Endodermal cell (in vitro differentiated cells): ENCODE measurements around the gene RCOR1. TPM values are rescaled to one million over a fixed set of nuclear protein-coding genes. Genes with fewer than 3 reads are reported as not detected.

Experiments used
- DNase-seq: peaks from one replicate; pipeline ENCODE4 v3.0.0-alpha.2; 2017
- H3K27ac ChIP-seq: 2 replicates; pipeline ENCODE4 v1.5.1; 2013; ENCODE audit warnings: mild to moderate bottlenecking, low read depth, low read length, moderate library complexity
- H3K27me3 ChIP-seq: 2 replicates; pipeline ENCODE4 v1.6.1; 2013; ENCODE audit warnings: mild to moderate bottlenecking, low read length, moderate library complexity; ENCODE audit not compliant: insufficient read depth, control insufficient read depth, poor library complexity, severe bottlenecking
- H3K36me3 ChIP-seq: 2 replicates; pipeline ENCODE4 v1.7.0; 2013; ENCODE audit warnings: mild to moderate bottlenecking, low read length, moderate library complexity; ENCODE audit not compliant: control insufficient read depth, insufficient read depth
- H3K4me1 ChIP-seq: one replicate; pipeline ENCODE4 v1.7.0; 2013; ENCODE audit warnings: low read length; ENCODE audit not compliant: control insufficient read depth, insufficient read depth
- H3K4me3 ChIP-seq: 2 replicates; pipeline ENCODE4 v1.5.1; 2013; ENCODE audit warnings: mild to moderate bottlenecking, low read length, moderate library complexity
- H3K9ac ChIP-seq: 2 replicates; pipeline ENCODE4 v1.6.1; 2013; ENCODE audit warnings: mild to moderate bottlenecking, low read length, moderate library complexity; ENCODE audit not compliant: poor library complexity, severe bottlenecking; ENCODE audit errors: extremely low read depth
- H3K9me3 ChIP-seq: 2 replicates; pipeline ENCODE4 v1.6.1; 2013; ENCODE audit warnings: mild to moderate bottlenecking, low read length, moderate library complexity; ENCODE audit not compliant: control insufficient read depth
- H3K27ac Mint-ChIP-seq: 2 replicates; pipeline ENCODE4 v1.8.0; 2020; ENCODE audit warnings: mixed read lengths
- H3K27me3 Mint-ChIP-seq: 2 replicates; pipeline ENCODE4 v1.8.0; 2021; ENCODE audit warnings: mild to moderate bottlenecking, mixed read lengths; ENCODE audit not compliant: insufficient read depth
- H3K36me3 Mint-ChIP-seq: 2 replicates; pipeline ENCODE4 v1.8.0; 2020; ENCODE audit warnings: low read depth, mixed read lengths
- H3K4me1 Mint-ChIP-seq: 2 replicates; pipeline ENCODE4 v1.8.0; 2020; ENCODE audit warnings: mixed read lengths
- H3K4me3 Mint-ChIP-seq: 2 replicates; pipeline ENCODE4 v1.8.0; 2020; ENCODE audit warnings: mild to moderate bottlenecking, moderate library complexity, mixed read lengths
- H3K9me3 Mint-ChIP-seq: 2 replicates; pipeline ENCODE4 v1.8.0; 2020; ENCODE audit warnings: mild to moderate bottlenecking, mixed read lengths
- WGBS, 2 experiments: methylation state at CpG; one replicate each; pipeline versions ENCODE4 v1.1.5 to v1.1.7; 2013; ENCODE audit warnings: missing lambda C conversion rate in 2 of 2, mixed read lengths in 1 of 2; ENCODE audit not compliant: insufficient coverage in 1 of 2, insufficient read length in 1 of 2; 5-methylcytosine and 5-hydroxymethylcytosine counted together
- total RNA-seq, 2 donors: library from RNA; stranded (reverse); fragmentation: NEBNext Ultra II Directional in 1 of 2; extraction: Animal tissue kit (Norgen Biotek cat#: 25700) in 1 of 2; gene quantifications; 2 replicates in 1 of 2; 3 replicates in 1 of 2; pipeline ENCODE4 v1.2.1, GENCODE V29; 2021
- TF ChIP-seq, protein P1 (sequence below): fragments of 200-600 bp; sonication (generic); conservative IDR thresholded peaks from 2 replicates; pipeline ENCODE4 v1.5.0; 2021; ENCODE audit warnings: antibody characterized with exemption, mild to moderate bottlenecking

The RCOR1 gene
- total RNA-seq, 2 donors from 2014 or later, result 30.3 to 31.5 TPM

DNA sequence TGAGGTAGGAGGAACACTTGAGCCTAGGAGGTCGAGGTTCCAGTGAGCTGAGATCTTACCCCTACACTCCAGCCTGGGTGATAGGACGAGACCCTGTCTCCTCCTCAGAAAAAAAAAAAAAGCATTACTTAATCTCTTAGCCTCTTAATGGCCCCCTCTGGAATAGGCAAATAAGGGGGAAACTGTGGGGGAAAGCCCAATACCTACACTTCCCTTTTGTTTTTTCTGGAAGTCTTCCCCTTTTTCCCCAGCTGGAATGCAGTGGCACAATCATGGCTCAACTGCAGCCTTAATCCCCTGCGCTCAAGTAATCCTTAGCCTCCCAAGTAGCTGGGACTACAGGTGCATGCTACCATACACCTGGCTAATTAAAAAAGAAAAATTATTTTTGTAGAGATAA lies 32.2 kb downstream of the RCOR1 start:
- H3K27ac ChIP-seq, result no peak overlapping the region
- no peak overlapping the region for H3K9ac ChIP-seq
- TF ChIP-seq, protein P1, sequence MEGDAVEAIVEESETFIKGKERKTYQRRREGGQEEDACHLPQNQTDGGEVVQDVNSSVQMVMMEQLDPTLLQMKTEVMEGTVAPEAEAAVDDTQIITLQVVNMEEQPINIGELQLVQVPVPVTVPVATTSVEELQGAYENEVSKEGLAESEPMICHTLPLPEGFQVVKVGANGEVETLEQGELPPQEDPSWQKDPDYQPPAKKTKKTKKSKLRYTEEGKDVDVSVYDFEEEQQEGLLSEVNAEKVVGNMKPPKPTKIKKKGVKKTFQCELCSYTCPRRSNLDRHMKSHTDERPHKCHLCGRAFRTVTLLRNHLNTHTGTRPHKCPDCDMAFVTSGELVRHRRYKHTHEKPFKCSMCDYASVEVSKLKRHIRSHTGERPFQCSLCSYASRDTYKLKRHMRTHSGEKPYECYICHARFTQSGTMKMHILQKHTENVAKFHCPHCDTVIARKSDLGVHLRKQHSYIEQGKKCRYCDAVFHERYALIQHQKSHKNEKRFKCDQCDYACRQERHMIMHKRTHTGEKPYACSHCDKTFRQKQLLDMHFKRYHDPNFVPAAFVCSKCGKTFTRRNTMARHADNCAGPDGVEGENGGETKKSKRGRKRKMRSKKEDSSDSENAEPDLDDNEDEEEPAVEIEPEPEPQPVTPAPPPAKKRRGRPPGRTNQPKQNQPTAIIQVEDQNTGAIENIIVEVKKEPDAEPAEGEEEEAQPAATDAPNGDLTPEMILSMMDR, result no peak
- H3K4me1 Mint-ChIP-seq, result peaks cover 22% of the 10 kb centered on the region
- WGBS, 2 experiments, result 93% methylated on average over 3 of the region's 3 CpGs; no CpG with 5 or more reads in 1 of the 2 experiments
- H3K36me3 Mint-ChIP-seq, result peaks cover 15% of the 10 kb centered on the region
- no peak for DNase-seq
- H3K36me3 ChIP-seq, result peaks cover 3% of the 10 kb centered on the region
- H3K4me3 Mint-ChIP-seq, result no peak overlapping the region
- H3K27me3 Mint-ChIP-seq, result no peaks in the 10 kb centered on the region
- peaks cover 3% of the 10 kb centered on the region for H3K4me1 ChIP-seq
- no peak overlapping the region for H3K4me3 ChIP-seq
- H3K27me3 ChIP-seq, result no peaks in the 10 kb centered on the region
- no peak overlapping the region for H3K27ac Mint-ChIP-seq
- no peaks in the 10 kb centered on the region for H3K9me3 ChIP-seq
- no peaks in the 10 kb centered on the region for H3K9me3 Mint-ChIP-seq

DNA sequence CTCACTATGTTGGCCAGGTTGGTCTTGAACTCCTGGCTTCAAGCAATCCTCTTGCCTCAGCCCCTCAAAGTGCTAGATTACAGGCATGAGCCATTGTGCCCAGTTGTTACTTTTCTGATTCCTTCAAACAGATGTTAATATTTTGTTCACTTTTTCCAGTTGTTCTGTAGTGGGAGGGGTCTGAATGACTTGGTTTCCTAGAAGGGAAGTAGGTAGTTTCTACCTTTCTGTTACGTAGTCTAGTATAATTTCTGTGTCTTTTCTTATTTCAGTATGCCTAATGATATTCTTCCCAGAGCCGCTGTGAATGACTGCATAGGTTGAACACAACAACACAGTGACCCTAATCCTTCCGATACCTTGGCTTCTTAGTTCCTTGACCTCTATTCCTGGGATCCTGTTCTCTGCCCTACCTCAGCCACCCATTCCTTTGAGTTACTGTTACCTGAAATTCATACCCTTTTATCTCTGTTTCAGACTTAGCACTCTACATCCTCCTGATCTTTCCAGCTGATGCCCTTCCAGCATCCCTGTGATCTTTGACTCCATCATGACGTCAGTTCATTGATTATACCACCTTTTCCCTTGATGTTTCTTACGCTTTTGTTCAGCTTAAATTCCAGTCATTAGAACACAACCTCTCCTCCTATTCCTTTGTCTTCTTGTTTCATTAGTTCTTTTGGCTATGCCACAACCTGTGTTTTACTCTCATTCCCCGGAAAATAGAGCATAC lies 33.3 kb downstream of the RCOR1 start:
- Histone ChIP-seq H3K36me3 (no peaks in the 10 kb centered on the region), H3K9me3 (no peaks in the 10 kb centered on the region), H3K4me3 (no peak overlapping the region), H3K27me3 (no peaks in the 10 kb centered on the region), H3K27ac (peak overlapping the region; percentile 30), H3K4me1 (peaks cover 7% of the 10 kb centered on the region), H3K9ac (no peak overlapping the region)
- Mint-ChIP-seq H3K27me3 (no peaks in the 10 kb centered on the region), H3K36me3 (peaks cover 7% of the 10 kb centered on the region), H3K4me3 (no peak overlapping the region), H3K27ac (no peak overlapping the region), H3K4me1 (peaks cover 32% of the 10 kb centered on the region), H3K9me3 (no peaks in the 10 kb centered on the region)
- DNase-seq, result no peak
- WGBS, 2 experiments, result 95 to 96% methylated on average over 4 to 6 of the region's 6 CpGs
- TF ChIP-seq, protein P1, result no peak

DNA sequence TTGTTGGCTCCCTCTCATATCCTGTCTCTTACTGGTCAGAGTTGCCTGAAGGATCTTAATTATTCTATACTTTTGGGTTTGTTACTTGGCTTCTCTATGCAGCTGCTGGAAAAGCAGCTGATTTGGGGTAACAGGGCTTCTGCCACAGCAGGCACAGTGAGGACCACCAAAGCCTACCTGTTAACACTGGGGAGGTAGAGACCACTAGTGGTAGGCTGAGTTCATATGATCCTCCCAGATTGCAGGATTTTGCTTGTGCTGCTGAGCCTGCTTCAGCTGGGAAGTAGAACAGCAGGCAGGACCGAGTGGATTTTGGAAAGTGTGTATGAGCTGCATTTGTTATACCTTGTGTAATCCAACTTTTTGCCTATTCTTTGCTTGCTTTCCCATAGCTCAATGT lies 34.1 kb downstream of the RCOR1 start:
- Mint-ChIP-seq H3K27ac (peak overlapping the region; percentile 28), H3K27me3 (no peaks in the 10 kb centered on the region), H3K9me3 (no peaks in the 10 kb centered on the region), H3K36me3 (peaks cover 4% of the 10 kb centered on the region), H3K4me1 (peaks cover 33% of the 10 kb centered on the region), H3K4me3 (no peak overlapping the region)
- WGBS, 2 experiments, result 100% methylated on average over 1 of the region's 1 CpG; no CpG with 5 or more reads in 1 of the 2 experiments
- Histone ChIP-seq H3K4me1 (peaks cover 7% of the 10 kb centered on the region), H3K9me3 (no peaks in the 10 kb centered on the region), H3K27me3 (no peaks in the 10 kb centered on the region), H3K36me3 (no peaks in the 10 kb centered on the region), H3K27ac (no peak overlapping the region), H3K9ac (no peak overlapping the region), H3K4me3 (no peak overlapping the region)
- no peak for DNase-seq
- TF ChIP-seq, protein P1, result peak; percentile 45
